Stimulated activated CD8-positive, alpha-beta memory T cell treated with anti-CD3 and anti-CD28 coated beads, Interleukin-15, amount 100 ng/mL, for 48 hours (primary cell): ENCODE data around the gene PLEKHO1.

ENCODE experiments used
- DNase-seq, 2 donors: peaks; one replicate each; pipeline ENCODE4 v3.0.0-alpha.2; 2020; ENCODE audit warnings: low read depth in 2 of 2

The PLEKHO1 gene

GRCh38 chr1:150150133-150151021, 661 bp downstream of the PLEKHO1 start:
- no peak for DNase-seq

GRCh38 chr1:150151291-150152181, 1.8 kb downstream of the PLEKHO1 start:
- peak; percentile 41 to 49 for DNase-seq

GRCh38 chr1:150152182-150152536, 2.4 kb downstream of the PLEKHO1 start:
- DNase-seq, result no peak

- no peak for DNase-seq
These were observed 3.2 kb downstream of the PLEKHO1 start for GRCh38 chr1:150152772-150153456.

GRCh38 chr1:150154143-150154542, 4.4 kb downstream of the PLEKHO1 start:
- DNase-seq, result no peak

- no peak for DNase-seq
These were observed 5.8 kb downstream of the PLEKHO1 start for GRCh38 chr1:150155413-150156071.

GRCh38 chr1:150156868-150157603, 7.3 kb downstream of the PLEKHO1 start:
- no peak for DNase-seq

GRCh38 chr1:150159550-150159949, 9.8 kb downstream of the PLEKHO1 start:
- DNase-seq, result no peak

GRCh38 chr1:150160964-150161621, 11.4 kb downstream of the PLEKHO1 start:
- DNase-seq, result no peak

GRCh38 chr1:150161747-150162581, 12.2 kb downstream of the PLEKHO1 start:
- no peak for DNase-seq

- DNase-seq, result no peak
These were observed 12.8 kb downstream of the PLEKHO1 start for GRCh38 chr1:150162582-150162861.

GRCh38 chr1:150162862-150163706, 13.4 kb downstream of the PLEKHO1 start:
- DNase-seq, result no peak

- no peak for DNase-seq
These were observed 14.5 kb downstream of the PLEKHO1 start for GRCh38 chr1:150164224-150164623.

GRCh38 chr1:150164779-150165178, 15.1 kb downstream of the PLEKHO1 start:
- no peak for DNase-seq

GRCh38 chr1:150165622-150166612, 16.2 kb downstream of the PLEKHO1 start:
- DNase-seq, result no peak

- peak in 1 of 2 donors; percentile 37 for DNase-seq
These were observed 19.4 kb downstream of the PLEKHO1 start for GRCh38 chr1:150168960-150169601.

- DNase-seq, result no peak
These were observed 22.1 kb downstream of the PLEKHO1 start for GRCh38 chr1:150171801-150172200.
